K562 (cell line): ENCODE data around the gene C1QTNF2. TPM values are rescaled to one million over a fixed set of nuclear protein-coding genes. Genes with fewer than 3 reads are reported as not detected.

Source experiments
- BMI1 ChIP-seq: fragments of 150-350 bp; IDR thresholded peaks from 2 replicates; pipeline ENCODE4 v1.6.1; 2014; ENCODE audit warnings: low read length
- DMBX1 ChIP-seq: fragments of 250-450 bp; sonication (Bioruptor Pico); IDR thresholded peaks from 2 replicates; pipeline ENCODE4 v1.8.0; 2022; ENCODE audit warnings: inconsistent platforms, mild to moderate bottlenecking, moderate library complexity, borderline replicate concordance
- HDAC3 ChIP-seq: fragments of 450-650 bp; IDR thresholded peaks from 2 replicates; pipeline ENCODE4 v1.6.1; 2018; ENCODE audit warnings: borderline replicate concordance, mild to moderate bottlenecking, moderate library complexity; ENCODE audit not compliant: partially characterized antibody
- TAL1 ChIP-seq: fragments of 450-650 bp; IDR thresholded peaks from 2 replicates; pipeline ENCODE4 v1.6.1; 2016; ENCODE audit warnings: mild to moderate bottlenecking
- TCF3 ChIP-seq: sonication (generic); formaldehyde crosslinking; IDR thresholded peaks from 2 replicates; pipeline ENCODE4 v1.4.0; 2020; ENCODE audit warnings: mild to moderate bottlenecking, missing genetic modification reagents
- TSC22D4 ChIP-seq: fragments of 450-650 bp; IDR thresholded peaks from 2 replicates; pipeline ENCODE4 v1.6.1; 2016; ENCODE audit warnings: missing genetic modification characterization, missing biosample characterization, control low read depth
- ZNF324 ChIP-seq: fragments of 250-450 bp; sonication (Bioruptor Pico); IDR thresholded peaks from 2 replicates; pipeline ENCODE4 v1.4.0; 2020; ENCODE audit warnings: mild to moderate bottlenecking
- polyA plus RNA-seq, 8 experiments: library from polyadenylated mRNA; depleted of rRNA in 4 of 8; stranded (reverse) in 5 of 8; unstranded in 3 of 8; fragments of >200 nt; fragmentation: Nextera tagmentation in 2 of 8; fragmentation: Illumina TruSeq in 1 of 8; extraction: Ambion mirVana in 2 of 8; extraction: Trizol in 1 of 8; gene quantifications; 2 replicates each; pipeline versions ENCODE4 v1.2.1 to v1.2.3, GENCODE V29; 2011 to 2014; ENCODE audit warnings: inconsistent platforms in 1 of 8, missing spikeins in 1 of 8
- total RNA-seq, 7 experiments: library from RNA; depleted of rRNA in 6 of 7; stranded (reverse); fragments of >200 nt in 6 of 7; fragmentation: Illumina TruSeq in 2 of 7; extraction: Trizol in 2 of 7; gene quantifications; 2 replicates each; pipeline versions ENCODE4 v1.2.1 to v1.2.3, GENCODE V29; 2011 to 2021; ENCODE audit warnings: low replicate concordance in 1 of 7
- TF ChIP-seq, protein P1 (sequence below): fragments of 450-650 bp; IDR thresholded peaks from 2 replicates; pipeline ENCODE4 v1.6.1; 2016; ENCODE audit warnings: mild to moderate bottlenecking, moderate library complexity
- TF ChIP-seq, protein P2 (sequence below): IDR thresholded peaks from 2 replicates; pipeline ENCODE4 v1.6.1; 2012; ENCODE audit warnings: low read depth, low read length, improper control_type of control experiment, borderline replicate concordance
- TF ChIP-seq, protein P3 (sequence below): fragments of 200-800 bp; sonication (Bioruptor generic); IDR thresholded peaks from 2 replicates; pipeline ENCODE4 v1.6.1; 2016; ENCODE audit warnings: missing genetic modification characterization, missing compliant biosample characterization

C1QTNF2 gene
- total and polyA plus RNA-seq, 9 of the 15 experiments (the other 6 are each of a cell fraction or from before 2014, with no cell fraction given), result not detected

DNA sequence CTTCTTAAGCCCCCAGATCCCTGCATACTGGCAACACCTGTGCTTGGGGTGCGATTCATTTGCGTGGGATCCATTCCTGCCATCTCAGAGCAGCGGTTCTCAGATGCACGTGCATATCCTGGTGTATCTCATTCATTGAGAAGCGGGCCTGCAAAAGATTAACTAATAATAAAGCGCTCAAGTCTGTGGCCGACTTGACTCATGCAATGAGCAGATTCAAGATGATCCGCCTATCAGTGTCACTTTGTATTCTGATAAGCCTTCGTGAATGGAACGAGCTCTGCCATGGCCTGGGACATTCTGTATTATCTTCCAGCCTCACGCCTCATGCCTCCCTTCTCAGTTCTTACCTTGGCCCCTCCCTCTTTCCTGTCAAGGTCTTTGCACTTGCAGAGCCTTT, 22.3 kb downstream of the C1QTNF2 start (continued):
- TF ChIP-seq, protein P1, sequence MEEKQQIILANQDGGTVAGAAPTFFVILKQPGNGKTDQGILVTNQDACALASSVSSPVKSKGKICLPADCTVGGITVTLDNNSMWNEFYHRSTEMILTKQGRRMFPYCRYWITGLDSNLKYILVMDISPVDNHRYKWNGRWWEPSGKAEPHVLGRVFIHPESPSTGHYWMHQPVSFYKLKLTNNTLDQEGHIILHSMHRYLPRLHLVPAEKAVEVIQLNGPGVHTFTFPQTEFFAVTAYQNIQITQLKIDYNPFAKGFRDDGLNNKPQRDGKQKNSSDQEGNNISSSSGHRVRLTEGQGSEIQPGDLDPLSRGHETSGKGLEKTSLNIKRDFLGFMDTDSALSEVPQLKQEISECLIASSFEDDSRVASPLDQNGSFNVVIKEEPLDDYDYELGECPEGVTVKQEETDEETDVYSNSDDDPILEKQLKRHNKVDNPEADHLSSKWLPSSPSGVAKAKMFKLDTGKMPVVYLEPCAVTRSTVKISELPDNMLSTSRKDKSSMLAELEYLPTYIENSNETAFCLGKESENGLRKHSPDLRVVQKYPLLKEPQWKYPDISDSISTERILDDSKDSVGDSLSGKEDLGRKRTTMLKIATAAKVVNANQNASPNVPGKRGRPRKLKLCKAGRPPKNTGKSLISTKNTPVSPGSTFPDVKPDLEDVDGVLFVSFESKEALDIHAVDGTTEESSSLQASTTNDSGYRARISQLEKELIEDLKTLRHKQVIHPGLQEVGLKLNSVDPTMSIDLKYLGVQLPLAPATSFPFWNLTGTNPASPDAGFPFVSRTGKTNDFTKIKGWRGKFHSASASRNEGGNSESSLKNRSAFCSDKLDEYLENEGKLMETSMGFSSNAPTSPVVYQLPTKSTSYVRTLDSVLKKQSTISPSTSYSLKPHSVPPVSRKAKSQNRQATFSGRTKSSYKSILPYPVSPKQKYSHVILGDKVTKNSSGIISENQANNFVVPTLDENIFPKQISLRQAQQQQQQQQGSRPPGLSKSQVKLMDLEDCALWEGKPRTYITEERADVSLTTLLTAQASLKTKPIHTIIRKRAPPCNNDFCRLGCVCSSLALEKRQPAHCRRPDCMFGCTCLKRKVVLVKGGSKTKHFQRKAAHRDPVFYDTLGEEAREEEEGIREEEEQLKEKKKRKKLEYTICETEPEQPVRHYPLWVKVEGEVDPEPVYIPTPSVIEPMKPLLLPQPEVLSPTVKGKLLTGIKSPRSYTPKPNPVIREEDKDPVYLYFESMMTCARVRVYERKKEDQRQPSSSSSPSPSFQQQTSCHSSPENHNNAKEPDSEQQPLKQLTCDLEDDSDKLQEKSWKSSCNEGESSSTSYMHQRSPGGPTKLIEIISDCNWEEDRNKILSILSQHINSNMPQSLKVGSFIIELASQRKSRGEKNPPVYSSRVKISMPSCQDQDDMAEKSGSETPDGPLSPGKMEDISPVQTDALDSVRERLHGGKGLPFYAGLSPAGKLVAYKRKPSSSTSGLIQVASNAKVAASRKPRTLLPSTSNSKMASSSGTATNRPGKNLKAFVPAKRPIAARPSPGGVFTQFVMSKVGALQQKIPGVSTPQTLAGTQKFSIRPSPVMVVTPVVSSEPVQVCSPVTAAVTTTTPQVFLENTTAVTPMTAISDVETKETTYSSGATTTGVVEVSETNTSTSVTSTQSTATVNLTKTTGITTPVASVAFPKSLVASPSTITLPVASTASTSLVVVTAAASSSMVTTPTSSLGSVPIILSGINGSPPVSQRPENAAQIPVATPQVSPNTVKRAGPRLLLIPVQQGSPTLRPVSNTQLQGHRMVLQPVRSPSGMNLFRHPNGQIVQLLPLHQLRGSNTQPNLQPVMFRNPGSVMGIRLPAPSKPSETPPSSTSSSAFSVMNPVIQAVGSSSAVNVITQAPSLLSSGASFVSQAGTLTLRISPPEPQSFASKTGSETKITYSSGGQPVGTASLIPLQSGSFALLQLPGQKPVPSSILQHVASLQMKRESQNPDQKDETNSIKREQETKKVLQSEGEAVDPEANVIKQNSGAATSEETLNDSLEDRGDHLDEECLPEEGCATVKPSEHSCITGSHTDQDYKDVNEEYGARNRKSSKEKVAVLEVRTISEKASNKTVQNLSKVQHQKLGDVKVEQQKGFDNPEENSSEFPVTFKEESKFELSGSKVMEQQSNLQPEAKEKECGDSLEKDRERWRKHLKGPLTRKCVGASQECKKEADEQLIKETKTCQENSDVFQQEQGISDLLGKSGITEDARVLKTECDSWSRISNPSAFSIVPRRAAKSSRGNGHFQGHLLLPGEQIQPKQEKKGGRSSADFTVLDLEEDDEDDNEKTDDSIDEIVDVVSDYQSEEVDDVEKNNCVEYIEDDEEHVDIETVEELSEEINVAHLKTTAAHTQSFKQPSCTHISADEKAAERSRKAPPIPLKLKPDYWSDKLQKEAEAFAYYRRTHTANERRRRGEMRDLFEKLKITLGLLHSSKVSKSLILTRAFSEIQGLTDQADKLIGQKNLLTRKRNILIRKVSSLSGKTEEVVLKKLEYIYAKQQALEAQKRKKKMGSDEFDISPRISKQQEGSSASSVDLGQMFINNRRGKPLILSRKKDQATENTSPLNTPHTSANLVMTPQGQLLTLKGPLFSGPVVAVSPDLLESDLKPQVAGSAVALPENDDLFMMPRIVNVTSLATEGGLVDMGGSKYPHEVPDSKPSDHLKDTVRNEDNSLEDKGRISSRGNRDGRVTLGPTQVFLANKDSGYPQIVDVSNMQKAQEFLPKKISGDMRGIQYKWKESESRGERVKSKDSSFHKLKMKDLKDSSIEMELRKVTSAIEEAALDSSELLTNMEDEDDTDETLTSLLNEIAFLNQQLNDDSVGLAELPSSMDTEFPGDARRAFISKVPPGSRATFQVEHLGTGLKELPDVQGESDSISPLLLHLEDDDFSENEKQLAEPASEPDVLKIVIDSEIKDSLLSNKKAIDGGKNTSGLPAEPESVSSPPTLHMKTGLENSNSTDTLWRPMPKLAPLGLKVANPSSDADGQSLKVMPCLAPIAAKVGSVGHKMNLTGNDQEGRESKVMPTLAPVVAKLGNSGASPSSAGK, result peak; percentile 50
- TF ChIP-seq ZNF324 (CRISPR knock-in tag), result no peak
- no peak for TF ChIP-seq HDAC3
- TF ChIP-seq TAL1, result peak; percentile 62; the same call in 1 of the 2 replicates
- TF ChIP-seq, protein P2, sequence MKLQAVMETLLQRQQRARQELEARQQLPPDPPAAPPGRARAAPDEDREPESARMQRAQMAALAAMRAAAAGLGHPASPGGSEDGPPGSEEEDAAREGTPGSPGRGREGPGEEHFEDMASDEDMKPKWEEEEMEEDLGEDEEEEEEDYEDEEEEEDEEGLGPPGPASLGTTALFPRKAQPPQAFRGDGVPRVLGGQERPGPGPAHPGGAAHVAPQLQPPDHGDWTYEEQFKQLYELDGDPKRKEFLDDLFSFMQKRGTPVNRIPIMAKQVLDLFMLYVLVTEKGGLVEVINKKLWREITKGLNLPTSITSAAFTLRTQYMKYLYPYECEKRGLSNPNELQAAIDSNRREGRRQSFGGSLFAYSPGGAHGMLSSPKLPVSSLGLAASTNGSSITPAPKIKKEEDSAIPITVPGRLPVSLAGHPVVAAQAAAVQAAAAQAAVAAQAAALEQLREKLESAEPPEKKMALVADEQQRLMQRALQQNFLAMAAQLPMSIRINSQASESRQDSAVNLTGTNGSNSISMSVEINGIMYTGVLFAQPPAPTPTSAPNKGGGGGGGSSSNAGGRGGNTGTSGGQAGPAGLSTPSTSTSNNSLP, result no peak
- TF ChIP-seq TCF3 (CRISPR knock-in tag), result peak; percentile 78
- no peak for TF ChIP-seq DMBX1 (CRISPR knock-in tag)
- no peak for TF ChIP-seq BMI1
- TF ChIP-seq TSC22D4 (tag), result no peak
- TF ChIP-seq, protein P3, sequence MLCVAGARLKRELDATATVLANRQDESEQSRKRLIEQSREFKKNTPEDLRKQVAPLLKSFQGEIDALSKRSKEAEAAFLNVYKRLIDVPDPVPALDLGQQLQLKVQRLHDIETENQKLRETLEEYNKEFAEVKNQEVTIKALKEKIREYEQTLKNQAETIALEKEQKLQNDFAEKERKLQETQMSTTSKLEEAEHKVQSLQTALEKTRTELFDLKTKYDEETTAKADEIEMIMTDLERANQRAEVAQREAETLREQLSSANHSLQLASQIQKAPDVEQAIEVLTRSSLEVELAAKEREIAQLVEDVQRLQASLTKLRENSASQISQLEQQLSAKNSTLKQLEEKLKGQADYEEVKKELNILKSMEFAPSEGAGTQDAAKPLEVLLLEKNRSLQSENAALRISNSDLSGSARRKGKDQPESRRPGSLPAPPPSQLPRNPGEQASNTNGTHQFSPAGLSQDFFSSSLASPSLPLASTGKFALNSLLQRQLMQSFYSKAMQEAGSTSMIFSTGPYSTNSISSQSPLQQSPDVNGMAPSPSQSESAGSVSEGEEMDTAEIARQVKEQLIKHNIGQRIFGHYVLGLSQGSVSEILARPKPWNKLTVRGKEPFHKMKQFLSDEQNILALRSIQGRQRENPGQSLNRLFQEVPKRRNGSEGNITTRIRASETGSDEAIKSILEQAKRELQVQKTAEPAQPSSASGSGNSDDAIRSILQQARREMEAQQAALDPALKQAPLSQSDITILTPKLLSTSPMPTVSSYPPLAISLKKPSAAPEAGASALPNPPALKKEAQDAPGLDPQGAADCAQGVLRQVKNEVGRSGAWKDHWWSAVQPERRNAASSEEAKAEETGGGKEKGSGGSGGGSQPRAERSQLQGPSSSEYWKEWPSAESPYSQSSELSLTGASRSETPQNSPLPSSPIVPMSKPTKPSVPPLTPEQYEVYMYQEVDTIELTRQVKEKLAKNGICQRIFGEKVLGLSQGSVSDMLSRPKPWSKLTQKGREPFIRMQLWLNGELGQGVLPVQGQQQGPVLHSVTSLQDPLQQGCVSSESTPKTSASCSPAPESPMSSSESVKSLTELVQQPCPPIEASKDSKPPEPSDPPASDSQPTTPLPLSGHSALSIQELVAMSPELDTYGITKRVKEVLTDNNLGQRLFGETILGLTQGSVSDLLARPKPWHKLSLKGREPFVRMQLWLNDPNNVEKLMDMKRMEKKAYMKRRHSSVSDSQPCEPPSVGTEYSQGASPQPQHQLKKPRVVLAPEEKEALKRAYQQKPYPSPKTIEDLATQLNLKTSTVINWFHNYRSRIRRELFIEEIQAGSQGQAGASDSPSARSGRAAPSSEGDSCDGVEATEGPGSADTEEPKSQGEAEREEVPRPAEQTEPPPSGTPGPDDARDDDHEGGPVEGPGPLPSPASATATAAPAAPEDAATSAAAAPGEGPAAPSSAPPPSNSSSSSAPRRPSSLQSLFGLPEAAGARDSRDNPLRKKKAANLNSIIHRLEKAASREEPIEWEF (CRISPR knock-in tag), result no peak
